ENCODE measurements around the gene LIPC.

LIPC gene

DNA sequence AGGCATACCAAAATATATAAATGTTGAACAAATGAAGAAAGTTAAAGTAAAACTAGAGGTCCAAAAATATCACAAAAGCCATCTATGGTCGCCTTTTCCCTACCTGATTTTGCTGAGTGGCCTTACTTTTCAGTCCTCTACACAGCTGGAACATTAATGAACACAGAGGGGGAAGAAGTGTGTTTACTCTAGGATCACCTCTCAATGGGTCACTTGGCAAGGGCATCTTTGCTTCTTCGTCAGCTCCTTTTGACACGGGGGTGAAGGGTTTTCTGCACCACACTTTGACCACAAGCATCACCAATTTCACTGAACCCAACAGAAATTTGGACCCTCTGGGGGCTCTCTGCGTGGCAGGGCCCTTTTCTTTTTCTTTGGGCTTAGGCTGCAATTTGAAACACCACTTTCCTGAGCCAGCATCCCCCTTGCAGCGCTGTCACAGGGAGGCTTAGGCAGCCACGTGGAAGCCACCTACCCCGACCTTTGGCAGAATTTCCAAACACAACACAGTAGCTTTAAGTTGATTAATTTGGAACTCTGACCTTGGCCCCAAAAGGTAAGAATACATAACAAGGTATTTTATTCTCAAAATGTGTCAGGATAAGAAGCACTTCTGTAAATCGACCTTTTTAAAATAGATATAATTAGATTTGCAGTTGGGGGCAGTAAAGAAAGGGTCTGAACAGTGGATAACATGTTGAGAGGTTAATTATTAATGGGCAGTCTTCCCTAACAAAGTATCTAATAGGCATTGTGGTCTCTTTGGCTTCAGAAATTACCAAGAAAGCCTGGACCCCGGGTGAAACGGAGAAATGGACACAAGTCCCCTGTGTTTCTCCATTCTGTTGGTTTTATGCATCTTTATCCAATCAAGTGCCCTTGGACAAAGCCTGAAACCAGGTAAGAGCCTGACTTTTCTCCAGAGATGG, at the start of gene LIPC:
LIPC (plus strand) TSS at position 771 of the 929 bp plus-strand sequence; CDS start at position 813, 42 bp downstream.
- no peak for DNase-seq

GRCh38 chr15:58383876-58384275, 47.9 kb upstream of the LIPC start:
- no peak for DNase-seq

GRCh38 chr15:58384667-58385066, 47.1 kb upstream of the LIPC start:
- DNase-seq = no peak

GRCh38 chr15:58386081-58386480, 45.7 kb upstream of the LIPC start:
- DNase-seq = no peak

- no peak for DNase-seq
These were observed 45.1 kb upstream of the LIPC start for GRCh38 chr15:58386641-58387040.

DNA sequence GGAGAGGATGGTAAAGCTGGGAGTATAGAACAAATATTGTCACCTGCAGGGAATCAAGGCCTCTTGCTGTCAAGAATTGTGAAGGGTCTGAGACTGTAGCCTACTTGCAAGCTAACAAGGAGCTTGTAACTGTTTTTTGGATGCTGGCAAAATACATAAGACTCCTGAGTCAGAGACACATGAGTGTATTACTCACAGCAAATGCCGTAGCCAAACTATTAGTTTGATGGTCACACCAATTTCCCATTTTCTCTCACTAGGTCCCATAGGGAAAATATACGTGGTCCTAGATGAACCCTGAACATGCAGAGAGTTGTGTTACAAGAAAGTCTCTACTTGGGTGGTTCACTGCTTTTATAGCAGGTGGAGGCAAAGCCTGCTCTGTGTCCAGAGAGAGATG, 44.7 kb upstream of the LIPC start:
- no peak for DNase-seq

DNA sequence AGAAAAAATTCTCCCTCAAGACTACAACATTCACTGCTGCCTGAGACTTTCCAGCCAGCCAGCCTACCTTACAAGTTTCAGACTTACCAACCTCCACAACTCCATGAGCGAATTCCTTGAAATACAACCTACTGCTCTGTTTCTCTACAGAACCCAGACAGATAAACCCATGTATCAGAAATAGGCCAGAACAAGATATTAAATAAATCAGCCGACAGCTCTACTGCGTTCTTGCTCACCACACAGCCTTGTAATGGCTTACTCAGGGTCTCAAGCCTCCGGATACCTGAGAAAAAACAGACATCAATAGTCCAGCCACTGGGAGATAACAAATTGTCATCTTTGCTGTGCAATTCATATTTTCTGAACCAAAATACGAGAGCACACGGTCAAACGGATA, 43.6 kb upstream of the LIPC start:
- no peak for DNase-seq

DNA sequence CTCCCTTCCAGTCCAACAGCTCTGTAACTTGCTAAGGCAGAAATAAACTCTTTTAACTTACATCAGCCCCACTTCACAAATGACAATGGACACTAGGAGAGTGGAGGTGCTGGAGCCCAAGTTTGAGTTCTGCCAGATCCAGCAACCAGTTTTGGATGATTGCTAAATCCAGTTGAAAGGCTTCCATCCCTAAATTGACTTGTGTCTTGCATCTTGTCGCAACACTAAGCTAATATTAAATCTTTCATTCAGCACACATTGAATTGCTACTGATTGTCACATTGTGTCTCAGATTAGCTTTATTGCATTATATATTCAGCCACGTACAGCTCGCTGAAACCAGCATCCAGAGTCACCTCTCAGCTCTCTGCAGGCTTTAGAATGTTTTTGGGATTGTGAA, 41.7 kb upstream of the LIPC start:
- DNase-seq = no peak

DNA sequence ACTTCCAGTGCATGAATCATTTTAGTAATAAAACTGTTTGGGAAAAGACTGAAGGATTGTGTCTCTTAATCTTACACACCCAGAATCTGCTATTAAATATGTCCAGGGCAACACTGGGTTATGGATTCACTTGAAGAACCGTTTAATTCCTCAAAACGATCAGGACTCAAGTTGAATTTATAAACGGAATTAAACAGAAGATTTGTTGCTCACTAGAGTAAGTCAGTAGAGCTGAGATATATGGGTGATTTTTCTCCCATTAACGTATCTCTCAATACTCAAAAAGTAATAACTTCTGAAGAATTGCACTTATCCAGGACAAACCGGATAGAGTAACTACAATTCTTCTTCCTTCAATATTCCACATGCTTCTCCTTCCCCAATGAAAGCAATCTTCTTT, 41.1 kb upstream of the LIPC start:
- no peak for DNase-seq

DNA sequence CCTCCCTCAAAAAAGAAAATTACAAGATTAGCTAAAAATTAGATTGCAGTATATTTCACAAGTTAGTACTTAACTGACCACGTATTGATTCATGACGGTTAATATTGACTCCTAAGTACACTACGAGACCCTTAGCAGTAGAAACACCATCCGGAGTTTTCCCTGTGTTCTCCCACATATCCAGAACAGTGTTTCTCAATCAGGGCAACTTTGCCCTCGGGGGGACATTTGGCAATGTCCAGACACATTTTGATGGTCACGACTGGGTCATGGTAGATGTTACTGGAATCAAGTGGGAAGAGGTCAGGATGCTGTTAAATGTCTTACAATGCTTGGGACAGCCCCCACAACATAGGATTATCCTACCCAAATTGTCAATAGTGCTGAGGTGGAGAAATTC, 40.7 kb upstream of the LIPC start:
- no peak for DNase-seq

GRCh38 chr15:58392141-58392540, 39.6 kb upstream of the LIPC start:
- DNase-seq = no peak

- DNase-seq = no peak
These were observed 39.1 kb upstream of the LIPC start for GRCh38 chr15:58392611-58393161.

GRCh38 chr15:58393241-58393662, 38.5 kb upstream of the LIPC start:
- no peak for DNase-seq

DNA sequence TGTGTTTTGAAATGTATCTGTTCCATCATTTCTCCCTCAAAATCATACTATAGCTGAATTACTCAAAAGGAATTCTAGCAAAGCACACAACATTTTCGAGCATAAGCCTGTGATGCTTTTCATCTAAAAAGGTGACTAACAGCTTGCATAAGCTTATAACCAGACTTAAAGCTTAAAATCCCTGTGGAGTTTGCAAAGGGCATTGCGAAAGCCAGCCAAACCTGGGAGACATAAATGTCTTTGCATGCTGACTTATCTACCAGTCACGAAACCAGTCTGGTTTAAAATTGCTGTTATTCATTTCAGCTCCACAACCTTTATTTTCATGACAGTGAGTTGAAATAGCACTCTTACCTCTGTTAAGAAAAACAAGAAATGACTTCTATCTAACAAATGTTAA, 35.6 kb upstream of the LIPC start:
- no peak for DNase-seq

- DNase-seq = no peak
These were observed 33.7 kb upstream of the LIPC start for GRCh38 chr15:58398071-58398470.

GRCh38 chr15:58398643-58399042, 33.1 kb upstream of the LIPC start:
- DNase-seq = no peak

- peak; percentile 50 for DNase-seq
These were observed 32.1 kb upstream of the LIPC start for GRCh38 chr15:58399739-58400138.

- no peak for DNase-seq
These were observed 30.5 kb upstream of the LIPC start for GRCh38 chr15:58401276-58401675.

GRCh38 chr15:58401991-58402649, 29.7 kb upstream of the LIPC start:
- no peak for DNase-seq

- DNase-seq = no peak
These were observed 28.2 kb upstream of the LIPC start for GRCh38 chr15:58403581-58403980.

DNA sequence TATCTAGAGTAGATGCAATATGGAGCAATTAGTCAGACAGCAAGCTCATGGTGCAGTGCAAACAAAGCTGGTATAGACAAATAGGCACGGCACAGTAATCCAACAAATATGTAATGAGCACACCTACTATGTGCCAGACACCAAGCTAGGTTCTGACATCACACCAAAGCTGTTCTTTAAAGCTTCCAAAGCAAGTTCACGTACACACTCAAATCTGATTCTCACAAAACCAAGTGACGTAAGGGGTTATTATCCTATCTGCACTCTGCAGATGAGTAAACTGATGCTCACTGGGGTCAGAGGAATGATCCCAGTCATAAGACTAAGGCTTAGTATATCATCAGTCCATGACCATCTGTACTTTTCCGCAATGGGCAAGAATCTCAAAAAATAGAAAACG, 27.8 kb upstream of the LIPC start:
- no peak for DNase-seq

- no peak for DNase-seq
These were observed 27.1 kb upstream of the LIPC start for GRCh38 chr15:58404722-58405121.

GRCh38 chr15:58405865-58406264, 25.9 kb upstream of the LIPC start:
- DNase-seq = no peak

GRCh38 chr15:58406811-58407210, 25.0 kb upstream of the LIPC start:
- DNase-seq = no peak
